ENCODE measurements around the gene TTC8.
A peak's percentile ranks its signal among the peaks of the same experiment; 100 is the strongest.
"Not testable (repeated sequence)": the region's sequence is repeated elsewhere in the genome, so short reads cannot be mapped to it uniquely, and the experiment has no call there.

The TTC8 gene

GRCh38 chr14:88825503-88825902, 1.1 kb downstream of the TTC8 start:
- FAIRE-seq: peak; percentile 91

GRCh38 chr14:88829188-88829587, 4.7 kb downstream of the TTC8 start:
- peak; percentile 97 for FAIRE-seq

GRCh38 chr14:88829685-88830302, 5.3 kb downstream of the TTC8 start:
- no peak for FAIRE-seq

DNA sequence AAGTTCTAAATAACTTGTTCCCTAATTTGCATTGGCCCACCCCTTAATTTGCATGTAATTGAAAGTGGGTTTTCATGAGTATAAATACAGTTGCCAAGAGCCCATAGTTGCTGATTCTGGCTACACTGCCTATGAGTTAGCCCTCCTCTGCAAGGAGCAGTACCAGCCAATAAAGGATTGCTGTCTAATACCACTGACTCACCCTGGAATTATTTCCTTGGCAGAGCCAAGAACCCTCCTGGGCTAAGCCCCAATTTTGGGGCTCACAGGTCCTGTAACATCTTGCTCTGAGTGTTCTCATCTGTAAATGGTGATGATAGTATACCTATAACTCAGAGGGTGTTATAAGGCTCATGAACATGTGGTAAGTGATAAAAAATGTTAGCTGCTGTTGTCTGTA, 6.8 kb downstream of the TTC8 start:
- no peak for FAIRE-seq

GRCh38 chr14:88834883-88835431, 10.5 kb downstream of the TTC8 start:
- FAIRE-seq: peak; percentile 94

DNA sequence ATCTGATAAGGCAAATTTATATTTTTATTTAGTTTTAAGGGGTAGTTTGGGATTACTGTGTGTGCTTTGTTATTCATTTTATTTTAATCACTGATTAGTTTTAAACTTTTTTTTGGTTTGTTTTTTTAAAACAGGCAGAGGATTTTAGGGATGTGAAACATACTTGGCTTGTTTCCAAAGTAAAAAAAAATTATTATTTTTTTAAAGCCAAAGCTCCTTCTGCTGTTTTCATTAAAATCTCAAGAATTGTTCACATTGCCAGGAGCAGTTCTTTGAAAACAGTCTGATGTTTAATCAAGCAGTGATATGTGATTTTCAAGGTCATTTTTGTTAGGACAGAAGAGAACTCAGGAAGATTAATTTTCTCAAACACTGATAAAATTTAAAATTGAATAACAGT, 11.2 kb downstream of the TTC8 start:
- FAIRE-seq: peak; percentile 77

GRCh38 chr14:88837495-88837894, 13.0 kb downstream of the TTC8 start:
- no peak for FAIRE-seq

DNA sequence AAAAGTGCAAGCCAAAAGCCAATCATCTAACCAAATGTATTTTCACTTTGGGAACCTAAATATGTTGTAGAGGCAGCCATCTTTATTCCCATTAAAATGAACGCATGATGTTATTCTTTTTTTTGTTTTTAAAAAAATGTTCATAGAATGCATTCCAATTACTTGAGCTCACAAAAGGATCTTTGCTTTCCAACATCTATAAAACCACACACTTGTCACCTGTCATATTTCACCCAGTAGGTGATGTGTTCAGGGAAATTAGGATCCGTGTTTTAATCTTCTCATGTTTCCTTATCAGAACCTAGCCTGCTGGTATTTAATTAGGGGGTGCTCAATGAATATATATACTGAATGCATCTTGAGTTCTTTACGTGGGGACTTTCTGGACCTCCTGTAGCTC, 13.6 kb downstream of the TTC8 start:
- no peak for FAIRE-seq

DNA sequence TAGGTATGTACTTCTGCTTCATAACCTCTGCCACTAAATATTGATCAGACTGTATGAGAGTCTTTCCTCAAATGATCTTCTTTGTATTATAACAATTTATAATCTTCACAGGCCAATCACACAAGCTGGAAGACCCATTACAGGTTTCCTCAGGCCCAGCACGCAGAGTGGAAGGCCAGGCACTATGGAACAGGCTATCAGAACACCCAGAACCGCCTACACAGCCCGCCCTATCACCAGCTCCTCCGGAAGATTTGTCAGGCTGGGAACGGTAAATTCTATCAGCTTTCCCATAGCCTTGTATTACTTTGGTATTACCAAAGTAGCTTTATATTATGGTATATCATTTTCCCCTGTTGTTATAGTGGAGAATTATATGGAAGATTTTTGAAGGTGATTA, 16.5 kb downstream of the TTC8 start:
- no peak for FAIRE-seq

- FAIRE-seq: no peak
Observed at GRCh38 chr14:88841741-88842140, 17.3 kb downstream of the TTC8 start.

DNA sequence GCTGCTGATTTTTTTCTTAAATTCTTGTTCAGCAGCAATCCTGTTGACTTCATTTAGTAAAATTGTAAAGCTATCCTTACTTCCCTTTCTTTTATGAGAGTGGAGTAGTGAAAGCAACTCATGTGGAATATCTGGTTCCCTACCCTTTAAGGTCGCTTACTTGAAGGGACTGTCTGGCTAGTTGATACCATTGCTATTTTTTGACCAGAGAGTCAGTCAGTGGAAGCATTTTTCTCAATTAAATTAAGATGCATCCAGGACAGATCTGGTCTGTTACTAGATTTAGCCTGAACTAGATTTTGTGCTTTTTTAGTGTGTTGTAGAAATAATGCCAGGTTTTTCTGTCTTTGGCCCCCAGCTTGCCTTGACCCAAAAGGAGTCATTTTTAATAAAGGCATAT, 18.0 kb downstream of the TTC8 start:
- FAIRE-seq: peak; percentile 65

GRCh38 chr14:88844980-88845491, 20.6 kb downstream of the TTC8 start:
- FAIRE-seq: no peak

DNA sequence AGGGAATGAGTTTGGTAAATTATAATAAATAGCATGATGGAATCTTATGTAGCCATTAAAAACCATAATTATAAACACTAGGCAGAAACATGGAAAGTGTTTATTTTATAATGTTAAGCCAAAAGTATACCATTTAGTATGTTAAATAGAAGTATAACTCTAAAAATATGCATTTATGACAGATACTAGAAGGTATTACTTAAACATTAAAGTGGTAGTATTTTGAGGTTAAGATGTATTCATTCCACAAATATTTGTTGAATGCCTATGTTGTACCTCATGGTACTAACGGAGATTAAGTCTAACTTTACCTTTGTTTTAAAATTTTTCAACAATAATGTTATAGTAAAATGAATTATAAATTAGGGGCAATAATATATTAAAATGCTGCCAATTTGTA, 24.1 kb downstream of the TTC8 start:
- peak; percentile 13 for FAIRE-seq

- FAIRE-seq: peak; percentile 53
Observed at GRCh38 chr14:88849716-88850115, 25.3 kb downstream of the TTC8 start.

DNA sequence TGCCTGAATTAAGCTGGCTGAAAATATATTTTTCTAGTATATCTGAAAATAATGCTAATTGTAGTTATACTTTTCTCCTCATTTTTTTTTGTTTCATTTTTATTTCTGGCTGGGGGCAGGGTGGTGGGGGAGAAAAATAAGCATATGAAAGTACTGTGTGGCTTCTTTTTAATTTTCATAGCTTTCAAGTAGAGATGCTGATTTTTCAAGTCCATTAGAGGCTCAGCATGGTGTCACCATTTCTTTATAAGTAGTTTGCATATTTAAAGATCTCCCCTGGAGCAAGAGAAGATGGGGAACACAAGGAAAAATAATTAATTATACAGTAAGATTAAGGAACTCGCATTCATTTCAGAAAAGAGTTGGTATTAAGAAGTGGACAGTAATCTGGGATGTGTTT, 27.1 kb downstream of the TTC8 start:
- FAIRE-seq: peak; percentile 68

DNA sequence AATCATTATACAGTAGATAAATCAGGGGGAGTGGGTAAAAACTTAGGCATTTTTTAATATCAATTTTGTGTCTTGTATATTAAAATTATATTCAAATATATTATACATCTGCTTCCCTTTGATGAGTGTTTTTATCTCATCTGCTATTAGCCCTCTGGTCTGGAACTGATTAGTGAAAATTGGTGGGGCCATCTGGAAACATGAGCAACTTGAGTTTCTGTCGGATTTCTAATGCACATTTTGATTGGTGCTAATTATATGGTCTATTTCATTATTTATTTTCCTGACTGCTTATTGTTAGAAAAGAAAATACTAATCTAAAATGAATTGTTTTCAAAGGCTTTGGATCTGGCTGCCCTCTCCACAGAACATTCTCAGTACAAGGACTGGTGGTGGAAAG, 28.2 kb downstream of the TTC8 start:
- no peak for FAIRE-seq

- FAIRE-seq: no peak
Observed at GRCh38 chr14:88853129-88853528, 28.7 kb downstream of the TTC8 start.

- peak; percentile 76 for FAIRE-seq
Observed at GRCh38 chr14:88856786-88857366, 32.4 kb downstream of the TTC8 start.

DNA sequence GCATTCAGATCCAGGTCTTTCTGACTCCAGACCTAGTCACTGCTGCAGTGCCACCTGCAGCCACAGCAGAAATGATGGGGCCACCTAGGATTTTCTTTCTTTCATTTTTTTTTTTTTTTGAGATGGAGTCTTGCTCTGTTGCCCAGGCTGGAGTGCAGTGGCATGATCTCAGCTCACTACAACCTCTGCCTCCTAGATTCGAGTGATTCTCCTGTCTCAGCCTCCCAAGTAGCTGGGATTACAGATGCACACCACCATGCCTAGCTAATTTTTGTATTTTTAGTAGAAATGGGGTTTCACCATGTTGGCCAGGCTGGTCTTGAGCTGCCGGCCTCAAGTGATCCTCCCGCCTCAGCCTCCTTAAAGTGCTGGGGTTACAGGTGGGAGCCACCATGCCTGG, 33.4 kb downstream of the TTC8 start:
- not testable (repeated sequence) for FAIRE-seq

- FAIRE-seq: not testable (repeated sequence)
Observed at GRCh38 chr14:88859118-88859517, 34.7 kb downstream of the TTC8 start.

GRCh38 chr14:88863167-88863566, 38.7 kb downstream of the TTC8 start:
- no peak for FAIRE-seq

- no peak for FAIRE-seq
Observed at GRCh38 chr14:88864198-88864597, 39.7 kb downstream of the TTC8 start.

DNA sequence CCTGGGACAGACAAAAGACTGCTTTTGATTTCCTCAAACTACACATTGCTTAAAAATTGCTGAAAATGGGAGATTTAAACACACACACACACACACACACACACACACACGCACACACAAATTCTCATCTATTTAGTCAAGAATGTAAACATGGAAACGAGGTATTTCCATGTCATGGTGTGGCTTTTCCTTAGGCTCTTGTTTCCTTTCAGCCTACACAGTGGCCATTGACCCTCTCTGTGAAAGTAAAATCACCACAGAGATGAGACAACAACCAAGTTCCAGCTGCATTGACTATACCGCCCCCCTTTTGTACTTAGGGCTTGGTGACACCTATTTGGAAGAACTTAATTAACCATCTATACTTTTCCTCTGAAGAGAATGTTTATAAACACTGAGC, 41.9 kb downstream of the TTC8 start:
- FAIRE-seq: no peak

- FAIRE-seq: peak; percentile 99
Observed at GRCh38 chr14:88868558-88869159, 44.2 kb downstream of the TTC8 start.

All from islet of Langerhans (tissue), 1 donor.